Gastroesophageal sphincter (tissue), 4 donors: Measurements from ENCODE around the gene CCDC127. TPM values are rescaled to one million over a fixed set of nuclear protein-coding genes. Genes with fewer than 3 reads are reported as not detected.

Experiments used
- ATAC-seq: fragments of 150-250 bp; one replicate; pipeline ENCODE4 v1.9.1; 2016; ENCODE audit warnings: mild to moderate bottlenecking, moderate library complexity
- H3K27ac ChIP-seq, 4 donors: fragments of 200-600 bp; sonication (generic) in 3 of 4; 1 replicate in 3 of 4; 2 replicates in 1 of 4; pipeline ENCODE4 v1.5.1; 2016 to 2019
- H3K27me3 ChIP-seq: fragments of 200-600 bp; sonication (generic); one replicate; pipeline ENCODE4 v1.5.1; 2019
- H3K36me3 ChIP-seq, 2 donors: fragments of 200-600 bp; sonication (generic); one replicate each; pipeline ENCODE4 v1.5.1; 2019; ENCODE audit warnings: control low read depth in 1 of 2
- H3K4me1 ChIP-seq, 3 donors: fragments of 200-600 bp; sonication (generic); 1 replicate in 2 of 3; 2 replicates in 1 of 3; pipeline ENCODE4 v1.5.1; 2016 to 2019; ENCODE audit warnings: control low read depth in 2 of 3
- H3K4me3 ChIP-seq, 2 donors: fragments of 200-600 bp; sonication (generic); one replicate each; pipeline ENCODE4 v1.5.1; 2019; ENCODE audit warnings: mild to moderate bottlenecking in 1 of 2, moderate library complexity in 1 of 2
- H3K9me3 ChIP-seq, 3 donors: fragments of 200-600 bp; sonication (generic); one replicate each; pipeline ENCODE4 v1.5.1; 2017 to 2019; ENCODE audit warnings: control low read depth in 2 of 3
- CTCF ChIP-seq, 4 experiments: fragments of 200-600 bp in 2 of 4; fragments of 450-650 bp in 2 of 4; sonication (generic) in 1 of 4; IDR thresholded peaks; one replicate each; pipeline ENCODE4 v1.5.1; 2017 to 2019; ENCODE audit warnings: antibody characterized with exemption in 4 of 4, mild to moderate bottlenecking in 2 of 4, moderate library complexity in 2 of 4
- EP300 ChIP-seq: sonication (generic); formaldehyde crosslinking; IDR thresholded peaks from one replicate; pipeline ENCODE4 v1.6.1; 2017; ENCODE audit warnings: antibody characterized with exemption, mild to moderate bottlenecking
- POLR2A ChIP-seq, 2 donors: fragments of 450-650 bp; IDR thresholded peaks; one replicate each; pipeline ENCODE4 v1.6.1; 2017; ENCODE audit warnings: antibody characterized with exemption in 2 of 2, mild to moderate bottlenecking in 2 of 2, moderate library complexity in 1 of 2
- POLR2AphosphoS5 ChIP-seq: sonication (generic); formaldehyde crosslinking; IDR thresholded peaks from one replicate; pipeline ENCODE4 v1.6.1; 2017; ENCODE audit warnings: antibody characterized with exemption
- WGBS, 2 donors: methylation state at CpG; one replicate each; pipeline ENCODE4 v1.1.5; 2018; ENCODE audit warnings: low coverage in 1 of 2; 5-methylcytosine and 5-hydroxymethylcytosine counted together
- total RNA-seq, 4 donors: library from RNA; depleted of rRNA; stranded (reverse); fragments of >200 nt; gene quantifications; one replicate each; pipeline ENCODE4 v1.1.0, GENCODE V29; 2016

CCDC127 gene
- total RNA-seq, 4 donors from 2014 or later = 6.5 to 11.7 (median 8.2) TPM

DNA sequence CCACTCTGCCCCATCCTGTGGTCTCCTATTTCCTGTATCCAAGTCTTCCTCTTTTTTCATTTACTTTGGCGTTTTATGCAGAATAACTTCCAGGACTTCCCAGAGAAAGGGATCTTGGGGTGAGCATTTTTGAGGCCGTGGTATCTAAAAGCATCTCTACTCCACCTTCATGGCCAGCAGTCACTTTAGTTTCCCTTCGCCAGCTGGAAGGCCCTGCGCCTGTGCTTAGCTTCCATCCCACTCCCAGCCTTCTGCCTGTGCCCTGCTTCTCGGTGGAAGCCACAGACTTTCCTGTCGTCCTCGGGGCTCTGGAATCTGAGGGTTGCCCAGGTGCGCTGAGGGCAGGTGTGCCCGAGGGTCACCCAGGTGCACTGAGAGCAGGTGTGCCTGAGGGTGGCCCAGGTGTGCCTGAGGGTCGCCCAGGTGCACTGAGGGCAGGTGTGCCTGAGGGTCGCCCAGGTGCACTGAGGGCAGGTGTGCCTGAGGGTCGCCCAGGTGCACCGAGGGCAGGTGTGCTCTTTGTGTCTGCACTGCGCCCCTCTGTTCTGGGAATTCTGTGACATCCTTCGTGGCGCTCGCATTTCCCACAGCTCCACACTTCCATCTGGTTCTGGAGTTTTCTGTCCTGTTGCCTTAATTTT, 59.0 kb downstream of the CCDC127 start:
- Histone ChIP-seq H3K9me3 (no peaks in the 10 kb centered on the region), H3K27me3 (peaks cover 24% of the 10 kb centered on the region), H3K4me3 (no peak overlapping the region), H3K36me3 (no peaks in the 10 kb centered on the region), H3K27ac (no peak overlapping the region), H3K4me1 (no peaks in the 10 kb centered on the region)
- TF ChIP-seq POLR2AphosphoS5 (no peak), EP300 (no peak), CTCF (IDR thresholded peaks at IDR 0.05) (no peak), POLR2A (IDR thresholded peaks at IDR 0.05) (no peak)
- no peak for ATAC-seq
- 60 to 69% methylated on average over 1 to 3 of the region's 17 CpGs for WGBS, 2 donors

GRCh38 chr5:157801-158200, 60.2 kb downstream of the CCDC127 start:
- peaks cover 22% of the 10 kb centered on the region for H3K27me3 ChIP-seq
- no peak overlapping the region for H3K4me3 ChIP-seq
- H3K27ac ChIP-seq = no peak overlapping the region
- no peak for ATAC-seq
- TF ChIP-seq POLR2AphosphoS5 = no peak
- TF ChIP-seq EP300 = no peak
- TF ChIP-seq POLR2A (IDR thresholded peaks at IDR 0.05) = no peak
- no peak for TF ChIP-seq CTCF (IDR thresholded peaks at IDR 0.05)
- no peaks in the 10 kb centered on the region for H3K36me3 ChIP-seq
- no peaks in the 10 kb centered on the region for H3K4me1 ChIP-seq
- no peaks in the 10 kb centered on the region for H3K9me3 ChIP-seq
- WGBS, 2 donors = 80 to 86% methylated on average over 1 to 3 of the region's 11 CpGs

DNA sequence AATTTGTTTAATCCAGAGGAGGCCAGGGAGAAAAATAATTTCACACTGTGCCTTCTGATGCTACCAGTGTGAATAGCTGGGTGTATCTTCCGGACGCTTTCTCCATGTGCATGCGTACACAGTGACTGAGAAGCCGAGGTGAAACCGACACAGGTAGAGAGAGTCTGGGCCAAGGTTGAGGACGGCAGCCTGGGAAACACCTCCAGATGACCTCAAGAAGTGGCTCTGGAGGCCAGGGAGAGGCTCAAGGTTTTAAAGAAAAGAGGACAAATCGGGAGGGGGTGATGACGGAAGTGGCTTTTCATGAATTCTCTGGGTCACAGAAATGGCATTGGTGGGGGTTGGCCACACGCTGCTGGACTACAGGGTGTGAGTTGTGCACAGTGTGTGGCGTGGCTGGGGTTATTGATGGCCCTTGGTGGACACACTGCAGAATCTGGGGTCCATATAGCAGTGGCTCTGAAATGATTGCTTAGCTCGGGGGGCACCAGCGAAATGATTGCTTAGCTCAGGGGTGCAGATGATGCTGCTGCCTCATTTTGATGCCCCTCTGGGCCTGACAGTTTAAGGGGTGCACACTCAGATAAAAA, 60.7 kb downstream of the CCDC127 start:
- no peak for TF ChIP-seq POLR2AphosphoS5
- TF ChIP-seq POLR2A (IDR thresholded peaks at IDR 0.05) = no peak
- no peak for TF ChIP-seq EP300
- TF ChIP-seq CTCF (IDR thresholded peaks at IDR 0.05) = no peak
- H3K4me1 ChIP-seq = no peaks in the 10 kb centered on the region
- H3K27me3 ChIP-seq = peaks cover 19% of the 10 kb centered on the region
- no peak for ATAC-seq
- H3K27ac ChIP-seq = no peak overlapping the region
- 79 to 89% methylated on average over 11 to 12 of the region's 12 CpGs for WGBS, 2 donors
- no peaks in the 10 kb centered on the region for H3K9me3 ChIP-seq
- H3K36me3 ChIP-seq = no peaks in the 10 kb centered on the region
- H3K4me3 ChIP-seq = no peak overlapping the region

DNA sequence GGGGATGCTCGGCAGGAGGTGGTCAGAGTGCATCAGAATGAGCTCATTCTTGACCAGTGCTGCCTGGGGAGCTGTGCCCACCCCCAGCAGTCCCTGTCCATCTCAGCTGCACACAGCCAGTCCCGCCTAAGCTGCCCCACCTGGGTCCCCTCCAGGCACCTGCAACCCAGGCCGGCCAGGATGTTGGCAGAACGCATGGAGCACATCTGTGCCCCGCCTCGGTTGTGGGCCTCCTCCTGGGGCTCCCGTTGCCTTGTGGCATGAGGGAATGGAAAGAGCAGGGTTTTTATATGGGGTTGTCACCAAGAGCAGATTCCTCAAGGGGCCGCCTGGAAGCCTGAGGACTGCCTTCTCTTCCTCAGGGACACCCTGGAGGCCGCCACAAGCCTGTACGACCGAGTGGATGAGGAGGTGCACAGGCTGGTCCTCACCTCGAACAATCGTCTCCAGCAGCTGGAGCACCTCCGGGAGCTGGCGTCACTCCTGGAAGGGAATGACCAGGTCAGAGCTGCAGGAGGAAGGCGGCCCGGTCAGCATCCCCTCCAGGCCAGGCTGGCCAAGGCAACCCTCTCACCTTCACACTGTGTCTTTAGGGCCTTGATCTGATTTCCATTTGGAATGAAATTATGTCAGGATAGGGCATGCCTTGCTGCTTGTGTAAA, 61.4 kb downstream of the CCDC127 start:
- H3K9me3 ChIP-seq = no peaks in the 10 kb centered on the region
- ATAC-seq = no peak
- H3K27ac ChIP-seq = no peak overlapping the region
- 100% methylated on average over 2 of the region's 17 CpGs; no CpG with 5 or more reads in 1 of the 2 donors for WGBS, 2 donors
- H3K27me3 ChIP-seq = peaks cover 17% of the 10 kb centered on the region
- no peaks in the 10 kb centered on the region for H3K4me1 ChIP-seq
- H3K36me3 ChIP-seq = no peaks in the 10 kb centered on the region
- no peak overlapping the region for H3K4me3 ChIP-seq
- TF ChIP-seq EP300 (no peak), POLR2AphosphoS5 (no peak), POLR2A (IDR thresholded peaks at IDR 0.05) (no peak), CTCF (IDR thresholded peaks at IDR 0.05) (no peak)
